DOHH2 (cell line): Measurements from ENCODE around the gene LEF1.

Source experiments
- H3F3A ChIP-seq: fragments of 200-600 bp; sonication (generic), shearing (Covaris generic); 2 replicates; pipeline ENCODE4 v1.6.0; 2016; ENCODE audit warnings: antibody characterized with exemption, mild to moderate bottlenecking; ENCODE audit not compliant: control insufficient read depth, insufficient read depth
- H3K27ac ChIP-seq: fragments of 200-600 bp; sonication (generic); 2 replicates; pipeline ENCODE4 v1.5.1; 2014; ENCODE audit warnings: low read depth, mild to moderate bottlenecking, low read length, moderate library complexity
- H3K27me3 ChIP-seq: fragments of 200-600 bp; sonication (generic); 2 replicates; pipeline ENCODE4 v1.6.1; 2014; ENCODE audit warnings: mild to moderate bottlenecking, low read length, mixed read lengths; ENCODE audit not compliant: control insufficient read depth
- H3K36me3 ChIP-seq: fragments of 200-600 bp; sonication (generic); 2 replicates; pipeline ENCODE4 v1.6.1; 2014; ENCODE audit warnings: mild to moderate bottlenecking, low read length, moderate library complexity, mixed read lengths; ENCODE audit not compliant: control insufficient read depth
- H3K4me1 ChIP-seq: fragments of 200-600 bp; sonication (generic); 2 replicates; pipeline ENCODE4 v1.6.1; 2014; ENCODE audit warnings: mild to moderate bottlenecking, low read length, mixed read lengths; ENCODE audit not compliant: control insufficient read depth
- H3K4me2 ChIP-seq: fragments of 200-600 bp; sonication (generic); 2 replicates; pipeline ENCODE4 v1.6.0; 2014; ENCODE audit warnings: mild to moderate bottlenecking, low read length, moderate library complexity
- H3K4me3 ChIP-seq: fragments of 200-600 bp; sonication (generic); 2 replicates; pipeline ENCODE4 v1.5.1; 2014; ENCODE audit warnings: mild to moderate bottlenecking, low read length, mixed read lengths
- H3K79me2 ChIP-seq: fragments of 200-600 bp; sonication (generic); 2 replicates; pipeline ENCODE4 v1.6.1; 2014; ENCODE audit warnings: mild to moderate bottlenecking, low read length, mixed read lengths; ENCODE audit not compliant: control insufficient read depth
- H3K9me2 ChIP-seq: fragments of 200-600 bp; sonication (generic); replicated peaks from 2 replicates; pipeline ENCODE4 v1.6.1; 2014; ENCODE audit warnings: mild to moderate bottlenecking, low read length, mixed read lengths; ENCODE audit not compliant: control insufficient read depth
- H3K9me3 ChIP-seq: fragments of 200-600 bp; sonication (generic); 2 replicates; pipeline ENCODE4 v1.6.1; 2014; ENCODE audit warnings: antibody characterized with exemption, low read length, mixed read lengths; ENCODE audit not compliant: control insufficient read depth, insufficient read depth
- H4K20me1 ChIP-seq: fragments of 200-600 bp; sonication (generic); 2 replicates; pipeline ENCODE4 v1.6.0; 2014; ENCODE audit warnings: low read depth, mild to moderate bottlenecking, antibody characterized with exemption, low read length, moderate library complexity; ENCODE audit not compliant: control insufficient read depth, insufficient read depth
- CTCF ChIP-seq: fragments of 200-600 bp; sonication (generic); IDR thresholded peaks from one replicate; pipeline ENCODE4 v1.5.1; 2014; ENCODE audit warnings: antibody characterized with exemption, mild to moderate bottlenecking, low read depth, low read length; ENCODE audit not compliant: poor library complexity, severe bottlenecking
- EZH2phosphoT487 ChIP-seq: fragments of 200-600 bp; sonication (generic); IDR thresholded peaks from 2 replicates; pipeline ENCODE4 v1.6.1; 2017; ENCODE audit warnings: borderline replicate concordance, mild to moderate bottlenecking, antibody characterized with exemption, low read length, moderate library complexity, mixed read lengths

The LEF1 gene

GRCh38 chr4:108097990-108098553 is 70.7 kb downstream of the LEF1 start:
- no peaks in the 10 kb centered on the region for H3K36me3 ChIP-seq
- H3K27me3 ChIP-seq = no peaks in the 10 kb centered on the region
- H3K9me3 ChIP-seq = no peaks in the 10 kb centered on the region
- TF ChIP-seq EZH2phosphoT487 (no peak), CTCF (no peak)
- no peaks in the 10 kb centered on the region for H3F3A ChIP-seq
- H3K4me3 ChIP-seq = no peak overlapping the region
- H3K4me2 ChIP-seq = no peak overlapping the region
- H3K9me2 ChIP-seq = no peaks in the 10 kb centered on the region
- no peaks in the 10 kb centered on the region for H3K79me2 ChIP-seq
- H3K27ac ChIP-seq = no peak overlapping the region
- peaks cover 18% of the 10 kb centered on the region for H3K4me1 ChIP-seq
- no peaks in the 10 kb centered on the region for H4K20me1 ChIP-seq

- no peak for TF ChIP-seq CTCF
- TF ChIP-seq EZH2phosphoT487 = no peak
- H3K4me2 ChIP-seq = no peak overlapping the region
- H3K36me3 ChIP-seq = no peaks in the 10 kb centered on the region
- H3K27ac ChIP-seq = no peak overlapping the region
- H3K4me1 ChIP-seq = peaks cover 3% of the 10 kb centered on the region
- no peaks in the 10 kb centered on the region for H3K9me3 ChIP-seq
- H4K20me1 ChIP-seq = no peaks in the 10 kb centered on the region
- H3K79me2 ChIP-seq = no peaks in the 10 kb centered on the region
- H3K4me3 ChIP-seq = no peak overlapping the region
- no peaks in the 10 kb centered on the region for H3K27me3 ChIP-seq
- no peaks in the 10 kb centered on the region for H3F3A ChIP-seq
- no peaks in the 10 kb centered on the region for H3K9me2 ChIP-seq
These were observed 73.7 kb downstream of the LEF1 start for GRCh38 chr4:108094923-108095482.

GRCh38 chr4:108094131-108094530 is 74.6 kb downstream of the LEF1 start:
- no peaks in the 10 kb centered on the region for H3K4me1 ChIP-seq
- peaks cover under 1% of the 10 kb centered on the region; the same call in 1 of the 2 replicates for H3K36me3 ChIP-seq
- no peaks in the 10 kb centered on the region for H3K79me2 ChIP-seq
- H4K20me1 ChIP-seq = no peaks in the 10 kb centered on the region
- no peaks in the 10 kb centered on the region for H3K9me2 ChIP-seq
- H3K27ac ChIP-seq = no peak overlapping the region
- TF ChIP-seq EZH2phosphoT487 = no peak
- TF ChIP-seq CTCF = no peak
- no peak overlapping the region for H3K4me3 ChIP-seq
- H3K9me3 ChIP-seq = no peaks in the 10 kb centered on the region
- no peaks in the 10 kb centered on the region for H3F3A ChIP-seq
- no peaks in the 10 kb centered on the region for H3K27me3 ChIP-seq
- H3K4me2 ChIP-seq = no peak overlapping the region
